Lower leg skin (tissue), 4 donors: ENCODE results near the gene ADAM19. TPM values are rescaled to one million over a fixed set of nuclear protein-coding genes. Genes with fewer than 3 reads are reported as not detected.

Experiments used
- DNase-seq, 2 donors: peaks; one replicate each; pipeline ENCODE4 v3.0.0-alpha.2; 2019; ENCODE audit warnings: low spot score in 2 of 2
- H3K4me3 ChIP-seq: fragments of 200-600 bp; sonication (generic); 2 replicates; pipeline ENCODE4 v1.5.1; 2017; ENCODE audit warnings: mild to moderate bottlenecking, low read depth; ENCODE audit not compliant: poor library complexity, severe bottlenecking
- CTCF ChIP-seq, 3 donors: fragments of 450-650 bp; IDR thresholded peaks; one replicate each; pipeline ENCODE4 v1.5.1; 2016; ENCODE audit warnings: antibody characterized with exemption in 3 of 3, mild to moderate bottlenecking in 3 of 3, moderate library complexity in 2 of 3
- POLR2A ChIP-seq, 2 donors: fragments of 450-650 bp; IDR thresholded peaks; one replicate each; pipeline ENCODE4 v1.6.1; 2016 to 2017; ENCODE audit warnings: antibody characterized with exemption in 2 of 2, mild to moderate bottlenecking in 1 of 2, moderate library complexity in 1 of 2
- WGBS, 2 donors: methylation state at CpG; one replicate each; pipeline ENCODE4 v1.1.5; 2018; 5-methylcytosine and 5-hydroxymethylcytosine counted together
- intact Hi-C: fragments of 100-400 bp; cut with DNase I; formaldehyde crosslinking; loops from one replicate; pipeline ENCODE4 v1.15.0; 2023; ENCODE audit warnings: low total_unique reads
- total RNA-seq, 4 donors: library from RNA; depleted of rRNA; stranded (reverse); fragments of >200 nt; gene quantifications; one replicate each; pipeline ENCODE4 v1.1.0, GENCODE V29; 2016

The ADAM19 gene
- total RNA-seq, 4 donors from 2014 or later = 0.68 to 1.7 (median 1.0) TPM

GRCh38 chr5:157497875-157498611 lies 77.5 kb downstream of the ADAM19 start:
- H3K4me3 ChIP-seq = no peak overlapping the region
- WGBS, 2 donors = 72 to 77% methylated on average over 9 to 10 of the region's 10 CpGs
- TF ChIP-seq CTCF (IDR thresholded peaks at IDR 0.05) (no peak), POLR2A (IDR thresholded peaks at IDR 0.05) (no peak)
- DNase-seq = no peak
- intact Hi-C loops = no loop called here

- H3K4me3 ChIP-seq = no peak overlapping the region
- no peak for TF ChIP-seq POLR2A (IDR thresholded peaks at IDR 0.05)
- TF ChIP-seq CTCF (IDR thresholded peaks at IDR 0.05) = no peak
- no peak for DNase-seq
- intact Hi-C loops = no loop called here
- 81 to 91% methylated on average over 8 of the region's 8 CpGs for WGBS, 2 donors
Measured at GRCh38 chr5:157496864-157497263, 78.7 kb downstream of the ADAM19 start.

- no peak overlapping the region for H3K4me3 ChIP-seq
- WGBS, 2 donors = 82% methylated on average over 5 of the region's 5 CpGs
- intact Hi-C loops = no loop called here
- no peak for TF ChIP-seq CTCF (IDR thresholded peaks at IDR 0.05)
- no peak for TF ChIP-seq POLR2A (IDR thresholded peaks at IDR 0.05)
- no peak for DNase-seq
Measured at GRCh38 chr5:157494178-157494832, 81.3 kb downstream of the ADAM19 start.

GRCh38 chr5:157492886-157493285 lies 82.7 kb downstream of the ADAM19 start:
- intact Hi-C loops = no loop called here
- DNase-seq = no peak
- TF ChIP-seq CTCF (IDR thresholded peaks at IDR 0.05) = no peak
- no peak for TF ChIP-seq POLR2A (IDR thresholded peaks at IDR 0.05)
- 91 to 95% methylated on average over 9 of the region's 9 CpGs for WGBS, 2 donors
- H3K4me3 ChIP-seq = no peak overlapping the region

GRCh38 chr5:157491471-157491995 lies 84.0 kb downstream of the ADAM19 start:
- WGBS, 2 donors = 87 to 92% methylated on average over 6 to 11 of the region's 11 CpGs
- TF ChIP-seq CTCF (IDR thresholded peaks at IDR 0.05) = no peak
- TF ChIP-seq POLR2A (IDR thresholded peaks at IDR 0.05) = no peak
- H3K4me3 ChIP-seq = no peak overlapping the region
- intact Hi-C loops = no loop called here
- no peak for DNase-seq
